ENCODE results near the gene PRSS22.

Gene PRSS22

GRCh38 chr16:2816751-2817339, 41.1 kb downstream of the PRSS22 start, which contains the start of gene PRSS21:
TSS of gene PRSS21 (plus strand) at chr16:2817237. CDS start at chr16:2817269, 32 bp downstream.
- DNase-seq, result no peak

GRCh38 chr16:2815299-2815771, 42.6 kb downstream of the PRSS22 start:
- no peak for DNase-seq

- DNase-seq, result no peak
Observed at GRCh38 chr16:2814551-2815298, 43.2 kb downstream of the PRSS22 start.

- no peak for DNase-seq
Observed at GRCh38 chr16:2813771-2814221, 44.2 kb downstream of the PRSS22 start.

GRCh38 chr16:2811703-2812471, 46.1 kb downstream of the PRSS22 start:
- no peak for DNase-seq

- no peak for DNase-seq
Observed at GRCh38 chr16:2810651-2811050, 47.3 kb downstream of the PRSS22 start.

- DNase-seq, result no peak
Observed at GRCh38 chr16:2809149-2809760, 48.7 kb downstream of the PRSS22 start.

- no peak for DNase-seq
Observed at GRCh38 chr16:2808181-2808580, 49.8 kb downstream of the PRSS22 start.

- DNase-seq, result no peak
Observed at GRCh38 chr16:2806286-2806685, 51.7 kb downstream of the PRSS22 start.

- DNase-seq, result no peak
Observed at GRCh38 chr16:2804728-2805127, 53.2 kb downstream of the PRSS22 start.

- DNase-seq, result no peak
Observed at GRCh38 chr16:2803545-2804195, 54.3 kb downstream of the PRSS22 start.

Data from nucleus accumbens (tissue), 56 donors.